IMR-90 (cell line): ENCODE data around the gene FADS2. TPM values are rescaled to one million over a fixed set of nuclear protein-coding genes. Genes with fewer than 3 reads are reported as not detected.

ENCODE experiments used
- ATAC-seq: fragments of 200-7000 bp; cut with Tn5 transposase; 2 replicates; pipeline ENCODE4 v1.9.1; 2020; ENCODE audit warnings: low read depth, mild to moderate bottlenecking, moderate library complexity
- BruUV-seq: library from RNA; stranded (reverse); fragments of 400-500 nt; replicated peaks from 2 replicates; lab custom pipeline; 2021; lab: Mats Ljungman, UMichigan
- CTCF ChIA-PET: fragments of 300-600 bp; formaldehyde crosslinking; extraction: SDS; loops from one replicate; lab custom pipeline; 2021; ENCODE audit warnings: antibody characterized with exemption; lab: Yijun Ruan, JAX
- POLR2A ChIA-PET: fragments of 300-600 bp; sonication (Branson Sonifier 250); formaldehyde crosslinking; loops from one replicate; lab custom pipeline; 2022; ENCODE audit warnings: antibody characterized with exemption; ENCODE audit not compliant: unreplicated experiment; lab: Charles Lee
- DNase-seq: peaks from one replicate; pipeline ENCODE4 v3.0.0; 2013
- H2AFZ ChIP-seq: replicated peaks from 2 replicates; pipeline ENCODE3; 2013; ENCODE audit warnings: low read length, mild to moderate bottlenecking; ENCODE audit not compliant: poor library complexity
- H2AK5ac ChIP-seq: 2 replicates; pipeline ENCODE4 v1.6.1; 2013; ENCODE audit warnings: low read depth, low read length, inconsistent platforms
- H2AK9ac ChIP-seq: replicated peaks from 2 replicates; pipeline ENCODE3; 2013; ENCODE audit warnings: mild to moderate bottlenecking, low read depth, low read length, moderate library complexity; ENCODE audit not compliant: poor library complexity
- H2BK120ac ChIP-seq: 2 replicates; pipeline ENCODE4 v1.6.1; 2013; ENCODE audit warnings: low read depth, low read length, inconsistent platforms
- H2BK15ac ChIP-seq: 3 replicates; pipeline ENCODE4 v1.6.1; 2013; ENCODE audit warnings: low read depth, low read length, inconsistent platforms
- H2BK20ac ChIP-seq: 2 replicates; pipeline ENCODE4 v1.6.1; 2013; ENCODE audit warnings: low read depth, mild to moderate bottlenecking, inconsistent platforms, low read length, moderate library complexity
- H2BK5ac ChIP-seq: 2 replicates; pipeline ENCODE4 v1.6.1; 2013; ENCODE audit warnings: mild to moderate bottlenecking, low read depth, low read length, inconsistent platforms; ENCODE audit not compliant: poor library complexity, severe bottlenecking
- H3K14ac ChIP-seq: replicated peaks from 2 replicates; pipeline ENCODE4 v1.6.1; 2013; ENCODE audit warnings: low read depth, low read length, inconsistent platforms
- H3K18ac ChIP-seq: 2 replicates; pipeline ENCODE4 v1.6.1; 2013; ENCODE audit warnings: low read depth, low read length, control low read depth
- H3K23ac ChIP-seq: 2 replicates; pipeline ENCODE4 v1.6.1; 2013; ENCODE audit warnings: low read depth, low read length, inconsistent platforms
- H3K27ac ChIP-seq: 2 replicates; pipeline ENCODE4 v1.5.1; 2013; ENCODE audit warnings: mild to moderate bottlenecking, control low read depth, low read length; ENCODE audit not compliant: insufficient read depth
- H3K27me3 ChIP-seq: 2 replicates; pipeline ENCODE4 v1.6.1; 2013; ENCODE audit warnings: low read length; ENCODE audit not compliant: control insufficient read depth, insufficient read depth
- H3K36me3 ChIP-seq: 2 replicates; pipeline ENCODE4 v1.6.1; 2013; ENCODE audit warnings: low read length, mixed read lengths; ENCODE audit not compliant: control insufficient read depth, insufficient read depth
- H3K4ac ChIP-seq: 2 replicates; pipeline ENCODE4 v1.6.1; 2013; ENCODE audit warnings: low read depth, low read length, inconsistent platforms
- H3K4me1 ChIP-seq: 2 replicates; pipeline ENCODE4 v1.6.1; 2013; ENCODE audit warnings: low read length, mixed read lengths; ENCODE audit not compliant: control insufficient read depth, insufficient read depth
- H3K4me2 ChIP-seq: 2 replicates; pipeline ENCODE4 v1.6.1; 2013; ENCODE audit warnings: low read depth, mild to moderate bottlenecking, control low read depth, low read length, moderate library complexity
- H3K4me3 ChIP-seq: 2 replicates; pipeline ENCODE4 v1.5.1; 2013; ENCODE audit warnings: low read depth, mild to moderate bottlenecking, control low read depth, low read length, moderate library complexity; ENCODE audit not compliant: insufficient read depth
- H3K56ac ChIP-seq: 2 replicates; pipeline ENCODE4 v1.6.1; 2013; ENCODE audit warnings: low read length, inconsistent platforms; ENCODE audit not compliant: insufficient read depth; ENCODE audit errors: extremely low read depth
- H3K79me1 ChIP-seq, 2 experiments: 2 replicates each; pipeline ENCODE4 v1.6.1; 2013; ENCODE audit warnings: low read length in 2 of 2, inconsistent platforms in 1 of 2, low read depth in 1 of 2
- H3K9ac ChIP-seq: 2 replicates; pipeline ENCODE4 v1.6.1; 2013; ENCODE audit warnings: low read depth, low read length, control low read depth
- H3K9me1 ChIP-seq: 2 replicates; pipeline ENCODE4 v1.6.1; 2013; ENCODE audit warnings: low read length, inconsistent platforms; ENCODE audit not compliant: insufficient read depth
- H3K9me3 ChIP-seq: 2 replicates; pipeline ENCODE4 v1.6.1; 2013; ENCODE audit warnings: low read length; ENCODE audit not compliant: control insufficient read depth, insufficient read depth
- H4K20me1 ChIP-seq: 2 replicates; pipeline ENCODE4 v1.6.1; 2013; ENCODE audit warnings: low read length, inconsistent platforms; ENCODE audit not compliant: insufficient read depth
- H4K5ac ChIP-seq: 2 replicates; pipeline ENCODE4 v1.6.1; 2013; ENCODE audit warnings: mild to moderate bottlenecking, low read depth, low read length, control low read depth
- H4K8ac ChIP-seq, 2 experiments: 2 replicates each; pipeline ENCODE4 v1.6.1; 2013; ENCODE audit warnings: low read depth in 2 of 2, low read length in 2 of 2, control low read depth in 1 of 2, inconsistent platforms in 1 of 2
- H4K91ac ChIP-seq: 2 replicates; pipeline ENCODE4 v1.6.1; 2013; ENCODE audit warnings: low read depth, low read length, inconsistent platforms; ENCODE audit not compliant: insufficient read depth
- BHLHE40 ChIP-seq: fragments of 150-350 bp; IDR thresholded peaks from 2 replicates; pipeline ENCODE4 v1.6.1; 2016; ENCODE audit warnings: mild to moderate bottlenecking, low read depth, low read length
- CEBPB ChIP-seq: IDR thresholded peaks from 2 replicates; pipeline ENCODE4 v1.6.1; 2012; ENCODE audit warnings: low read depth, low read length, improper control_type of control experiment
- CHD1 ChIP-seq: IDR thresholded peaks from 2 replicates; pipeline ENCODE4 v1.6.1; 2012; ENCODE audit warnings: low read depth, low read length, improper control_type of control experiment
- FOS ChIP-seq: fragments of 150-350 bp; IDR thresholded peaks from 2 replicates; pipeline ENCODE4 v1.6.1; 2016; ENCODE audit warnings: low read depth, low read length
- MAFK ChIP-seq: IDR thresholded peaks from 2 replicates; pipeline ENCODE4 v1.6.1; 2012; ENCODE audit warnings: low read depth, low read length, improper control_type of control experiment
- MAZ ChIP-seq: IDR thresholded peaks from 2 replicates; pipeline ENCODE4 v1.6.1; 2012; ENCODE audit warnings: low read depth, mild to moderate bottlenecking, low read length, improper control_type of control experiment, moderate library complexity, borderline replicate concordance
- MXI1 ChIP-seq: IDR thresholded peaks from 2 replicates; pipeline ENCODE4 v1.6.1; 2012; ENCODE audit warnings: low read depth, mild to moderate bottlenecking, low read length, moderate library complexity, borderline replicate concordance
- NFE2L2 ChIP-seq: fragments of 150-350 bp; IDR thresholded peaks from 2 replicates; pipeline ENCODE4 v1.6.1; 2016; ENCODE audit warnings: low read depth, mild to moderate bottlenecking, low read length
- POLR2A ChIP-seq: IDR thresholded peaks from 2 replicates; pipeline ENCODE4 v1.6.1; 2012; ENCODE audit warnings: mild to moderate bottlenecking, low read depth, low read length
- RAD21 ChIP-seq: IDR thresholded peaks from 2 replicates; pipeline ENCODE4 v1.6.1; 2012; ENCODE audit warnings: low read length, improper control_type of control experiment
- RCOR1 ChIP-seq: IDR thresholded peaks from 2 replicates; pipeline ENCODE4 v1.6.1; 2012; ENCODE audit warnings: mild to moderate bottlenecking, low read length, improper control_type of control experiment; ENCODE audit not compliant: insufficient replicate concordance
- RFX5 ChIP-seq: IDR thresholded peaks from 2 replicates; pipeline ENCODE4 v1.8.0; 2012; ENCODE audit warnings: low read depth, mild to moderate bottlenecking, low read length, moderate library complexity
- SMC3 ChIP-seq: fragments of 150-350 bp; IDR thresholded peaks from 2 replicates; pipeline ENCODE4 v1.6.1; 2016; ENCODE audit warnings: low read depth, mild to moderate bottlenecking, antibody characterized with exemption, low read length, moderate library complexity
- WGBS, 2 experiments: methylation state at CpG; one replicate each; pipeline versions ENCODE4 v1.1.5 to v1.1.7; 2013; ENCODE audit warnings: missing lambda C conversion rate in 2 of 2; ENCODE audit not compliant: insufficient read length in 1 of 2; ENCODE audit errors: extremely low coverage in 2 of 2; 5-methylcytosine and 5-hydroxymethylcytosine counted together
- dilution Hi-C: fragments of 300-500 bp; cut with HindIII; formaldehyde crosslinking; loops from one replicate; pipeline ENCODE4 v1.14.3; 2018; ENCODE audit warnings: low sequenced_read_pairs; ENCODE audit not compliant: unreplicated experiment
- in situ Hi-C: fragments of 300-500 bp; cut with MboI; formaldehyde crosslinking; loops from 3 replicates; pipeline ENCODE4 v1.14.3; 2019; ENCODE audit warnings: low sequenced_read_pairs, inconsistent platforms, mixed read lengths
- intact Hi-C: fragments of 100-400 bp; cut with micrococcal nuclease; formaldehyde crosslinking; loops from 2 replicates; pipeline ENCODE4 v1.10.0; 2022
- polyA plus RNA-seq, 3 experiments: library from polyadenylated mRNA; depleted of rRNA; stranded (reverse); fragments of >200 nt; gene quantifications; 2 replicates each; pipeline ENCODE4 v1.2.3, GENCODE V29; 2012; ENCODE audit warnings: low replicate concordance in 1 of 3
- total RNA-seq: library from RNA; depleted of rRNA; stranded (reverse); fragments of >200 nt; gene quantifications from 2 replicates; pipeline ENCODE4 v1.2.3, GENCODE V29; 2012
- TF ChIP-seq, protein P1 (sequence below): fragments of 150-350 bp; IDR thresholded peaks from 2 replicates; pipeline ENCODE4 v1.6.1; 2016; ENCODE audit warnings: low read depth, mild to moderate bottlenecking, low read length, moderate library complexity, borderline replicate concordance
- TF ChIP-seq, protein P2 (sequence below): fragments of 150-350 bp; IDR thresholded peaks from 2 replicates; pipeline ENCODE4 v1.6.1; 2017; ENCODE audit warnings: mild to moderate bottlenecking, antibody characterized with exemption, low read length, low read depth
- TF ChIP-seq, protein P3 (sequence below): conservative IDR thresholded peaks from 2 replicates; pipeline ENCODE4 v1.5.1; 2012; ENCODE audit warnings: mild to moderate bottlenecking, low read depth, low read length, improper control_type of control experiment

FADS2 gene
- total and polyA plus RNA-seq, 2 of the 4 experiments (the other 2 are of a cell fraction), result 33.3 to 88.4 TPM

DNA sequence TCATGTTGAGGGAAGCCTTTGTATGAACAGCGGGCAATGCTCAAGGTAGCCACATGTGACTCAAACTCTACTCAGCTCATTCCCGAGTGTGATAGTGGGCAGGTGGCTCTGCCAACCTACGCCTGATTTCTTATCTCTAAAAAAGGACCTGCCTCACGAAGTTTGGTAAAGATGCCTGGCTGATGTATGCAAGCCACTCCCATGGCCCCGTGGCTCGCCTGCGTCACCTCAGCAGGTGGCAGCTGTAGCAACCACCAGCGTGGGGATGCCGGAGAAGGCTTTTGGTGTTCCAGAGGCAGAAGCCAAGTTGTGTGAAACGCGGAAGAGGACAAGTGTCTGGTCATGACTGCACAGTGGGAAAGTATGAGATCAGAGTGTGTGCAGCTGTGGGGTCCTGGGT lies 5.4 kb downstream of the FADS2 start:
- H4K20me1 ChIP-seq, result peaks cover 50% of the 10 kb centered on the region; the same call in 1 of the 2 replicates
- peaks cover 11% of the 10 kb centered on the region; the same call in 1 of the 2 replicates for H3K36me3 ChIP-seq
- H3K23ac ChIP-seq, result no peak overlapping the region
- H4K91ac ChIP-seq, result no peak overlapping the region
- no peak overlapping the region for H4K5ac ChIP-seq
- H2AFZ ChIP-seq, result no peak overlapping the region
- no peak overlapping the region for H2AK9ac ChIP-seq
- dilution Hi-C loops, result no loop called here
- 83% methylated on average over 5 of the region's 11 CpGs; no CpG with 5 or more reads in 1 of the 2 experiments for WGBS, 2 experiments
- H2AK5ac ChIP-seq, result no peak overlapping the region
- no peak overlapping the region for H2BK15ac ChIP-seq
- no TSS peak for BruUV-seq
- TF ChIP-seq MXI1 (no peak), MAFK (no peak), FOS (no peak), RCOR1 (no peak), RAD21 (no peak), CHD1 (no peak), NFE2L2 (no peak), POLR2A (no peak), CEBPB (no peak), RFX5 (no peak), BHLHE40 (no peak), SMC3 (no peak), MAZ (no peak)
- TF ChIP-seq, protein P1, sequence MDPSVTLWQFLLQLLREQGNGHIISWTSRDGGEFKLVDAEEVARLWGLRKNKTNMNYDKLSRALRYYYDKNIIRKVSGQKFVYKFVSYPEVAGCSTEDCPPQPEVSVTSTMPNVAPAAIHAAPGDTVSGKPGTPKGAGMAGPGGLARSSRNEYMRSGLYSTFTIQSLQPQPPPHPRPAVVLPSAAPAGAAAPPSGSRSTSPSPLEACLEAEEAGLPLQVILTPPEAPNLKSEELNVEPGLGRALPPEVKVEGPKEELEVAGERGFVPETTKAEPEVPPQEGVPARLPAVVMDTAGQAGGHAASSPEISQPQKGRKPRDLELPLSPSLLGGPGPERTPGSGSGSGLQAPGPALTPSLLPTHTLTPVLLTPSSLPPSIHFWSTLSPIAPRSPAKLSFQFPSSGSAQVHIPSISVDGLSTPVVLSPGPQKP, result no peak
- TF ChIP-seq, protein P2, sequence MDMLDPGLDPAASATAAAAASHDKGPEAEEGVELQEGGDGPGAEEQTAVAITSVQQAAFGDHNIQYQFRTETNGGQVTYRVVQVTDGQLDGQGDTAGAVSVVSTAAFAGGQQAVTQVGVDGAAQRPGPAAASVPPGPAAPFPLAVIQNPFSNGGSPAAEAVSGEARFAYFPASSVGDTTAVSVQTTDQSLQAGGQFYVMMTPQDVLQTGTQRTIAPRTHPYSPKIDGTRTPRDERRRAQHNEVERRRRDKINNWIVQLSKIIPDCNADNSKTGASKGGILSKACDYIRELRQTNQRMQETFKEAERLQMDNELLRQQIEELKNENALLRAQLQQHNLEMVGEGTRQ, result no peak
- TF ChIP-seq, protein P3, sequence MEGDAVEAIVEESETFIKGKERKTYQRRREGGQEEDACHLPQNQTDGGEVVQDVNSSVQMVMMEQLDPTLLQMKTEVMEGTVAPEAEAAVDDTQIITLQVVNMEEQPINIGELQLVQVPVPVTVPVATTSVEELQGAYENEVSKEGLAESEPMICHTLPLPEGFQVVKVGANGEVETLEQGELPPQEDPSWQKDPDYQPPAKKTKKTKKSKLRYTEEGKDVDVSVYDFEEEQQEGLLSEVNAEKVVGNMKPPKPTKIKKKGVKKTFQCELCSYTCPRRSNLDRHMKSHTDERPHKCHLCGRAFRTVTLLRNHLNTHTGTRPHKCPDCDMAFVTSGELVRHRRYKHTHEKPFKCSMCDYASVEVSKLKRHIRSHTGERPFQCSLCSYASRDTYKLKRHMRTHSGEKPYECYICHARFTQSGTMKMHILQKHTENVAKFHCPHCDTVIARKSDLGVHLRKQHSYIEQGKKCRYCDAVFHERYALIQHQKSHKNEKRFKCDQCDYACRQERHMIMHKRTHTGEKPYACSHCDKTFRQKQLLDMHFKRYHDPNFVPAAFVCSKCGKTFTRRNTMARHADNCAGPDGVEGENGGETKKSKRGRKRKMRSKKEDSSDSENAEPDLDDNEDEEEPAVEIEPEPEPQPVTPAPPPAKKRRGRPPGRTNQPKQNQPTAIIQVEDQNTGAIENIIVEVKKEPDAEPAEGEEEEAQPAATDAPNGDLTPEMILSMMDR, result no peak
- H3K79me1 ChIP-seq, result peaks cover 20 to 89% of the 10 kb centered on the region in 2 experiments
- peaks cover 25% of the 10 kb centered on the region for H3K9me1 ChIP-seq
- H3K4me2 ChIP-seq, result no peak overlapping the region
- intact Hi-C loops, result no loop called here
- in situ Hi-C loops, result no loop called here
- H3K18ac ChIP-seq, result no peak overlapping the region
- H3K4me1 ChIP-seq, result peaks cover 15% of the 10 kb centered on the region; the same call in 1 of the 2 replicates
- H3K4ac ChIP-seq, result no peak overlapping the region
- H3K9ac ChIP-seq, result no peak overlapping the region
- H3K27ac ChIP-seq, result no peak overlapping the region
- H3K27me3 ChIP-seq, result no peaks in the 10 kb centered on the region
- H2BK5ac ChIP-seq, result no peak overlapping the region
- H3K9me3 ChIP-seq, result no peaks in the 10 kb centered on the region
- ATAC-seq (no peak), DNase-seq (no peak)
- CTCF ChIA-PET, result no interaction called here
- H3K56ac ChIP-seq, result no peak overlapping the region
- no peak overlapping the region for H4K8ac ChIP-seq
- POLR2A ChIA-PET, result no interaction called here
- no peak overlapping the region for H2BK20ac ChIP-seq
- H3K14ac ChIP-seq, result no peak overlapping the region
- H3K4me3 ChIP-seq, result no peak overlapping the region
- no peak overlapping the region for H2BK120ac ChIP-seq
